Prostate gland (tissue), 2 donors: ENCODE data around the gene TMEM220.

ENCODE experiments used
- CTCF ChIP-seq, 4 experiments: fragments of 200-600 bp in 2 of 4; fragments of 450-650 bp in 2 of 4; sonication (generic) in 2 of 4; IDR thresholded peaks; 1 replicate in 3 of 4; 2 replicates in 1 of 4; pipeline ENCODE4 v1.5.1; 2016 to 2019; ENCODE audit warnings: antibody characterized with exemption in 4 of 4, mild to moderate bottlenecking in 2 of 4, moderate library complexity in 2 of 4
- POLR2A ChIP-seq: fragments of 450-650 bp; IDR thresholded peaks from one replicate; pipeline ENCODE4 v1.6.1; 2016; ENCODE audit warnings: antibody characterized with exemption, mild to moderate bottlenecking
- POLR2AphosphoS5 ChIP-seq: sonication (generic); formaldehyde crosslinking; IDR thresholded peaks from one replicate; pipeline ENCODE4 v1.6.1; 2017; ENCODE audit warnings: antibody characterized with exemption

DNA sequence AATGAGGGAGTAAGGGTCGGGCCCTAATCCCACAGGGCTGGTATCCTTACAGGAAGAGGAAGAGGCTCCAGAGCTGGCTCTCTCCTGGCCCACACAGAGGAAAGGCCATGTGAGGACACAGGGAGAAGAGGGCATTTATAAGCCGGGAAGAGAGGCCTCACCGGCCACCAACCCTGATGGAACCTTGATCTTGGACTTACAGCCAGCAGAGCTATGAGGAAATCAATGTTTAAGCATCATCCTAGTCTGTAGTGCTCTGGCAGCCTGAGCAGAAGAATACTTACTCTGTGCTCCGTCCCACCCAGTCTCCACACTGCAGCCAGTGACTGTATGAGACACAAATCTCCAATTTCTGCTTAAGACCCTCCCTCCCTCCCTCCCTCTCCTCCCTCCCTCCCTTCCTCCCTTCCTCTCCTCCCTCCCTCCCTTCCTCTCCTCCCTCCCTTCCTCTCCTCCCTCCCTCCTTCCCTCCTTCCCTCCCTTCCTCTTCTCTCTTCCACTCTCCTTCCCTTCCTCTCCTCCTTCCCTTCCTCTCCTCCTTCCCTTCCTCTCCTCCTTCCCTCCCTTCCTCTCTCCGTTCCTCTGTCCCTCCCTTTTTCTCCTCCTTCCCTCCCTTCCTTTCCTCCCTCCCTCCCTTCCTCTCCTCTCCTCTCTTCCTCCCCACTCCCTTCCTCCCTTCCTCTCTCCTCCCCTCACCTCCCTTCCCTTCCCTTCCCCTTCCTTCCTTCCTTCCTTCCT is 8.9 kb upstream of the TMEM220 start:
- TF ChIP-seq CTCF (IDR thresholded peaks at IDR 0.05) (no peak), POLR2AphosphoS5 (no peak), POLR2A (no peak)
